Adipocyte (in vitro differentiated cells): Measurements from ENCODE around the gene MORN1.

Experiments used
- DNase-seq: peaks from one replicate; pipeline ENCODE4 v3.0.0-alpha.2; 2015; ENCODE audit warnings: low read depth
- H3K27me3 ChIP-seq: replicated peaks from 2 replicates; pipeline ENCODE4 v1.7.0; 2013; ENCODE audit warnings: mild to moderate bottlenecking, low read length, moderate library complexity; ENCODE audit not compliant: control insufficient read depth, insufficient read depth
- H3K36me3 ChIP-seq: 2 replicates; pipeline ENCODE4 v1.7.0; 2013; ENCODE audit warnings: low read length, mild to moderate bottlenecking, moderate library complexity; ENCODE audit not compliant: control insufficient read depth, insufficient read depth, severe bottlenecking
- H3K4me1 ChIP-seq: 2 replicates; pipeline ENCODE4 v1.7.0; 2013; ENCODE audit warnings: mild to moderate bottlenecking, low read length, moderate library complexity; ENCODE audit not compliant: control insufficient read depth, insufficient read depth
- H3K4me3 ChIP-seq: 2 replicates; pipeline ENCODE4 v1.7.0; 2013; ENCODE audit warnings: mild to moderate bottlenecking, low read length, moderate library complexity
- H3K9ac ChIP-seq: 2 replicates; pipeline ENCODE4 v1.7.0; 2013; ENCODE audit warnings: mild to moderate bottlenecking, low read length, moderate library complexity
- H3K9me3 ChIP-seq: 2 replicates; pipeline ENCODE4 v1.7.0; 2013; ENCODE audit warnings: mild to moderate bottlenecking, low read length, moderate library complexity; ENCODE audit not compliant: control insufficient read depth

MORN1 gene

GRCh38 chr1:2324553-2325366, 66.6 kb downstream of the MORN1 start:
- H3K4me1 ChIP-seq = peaks cover 25% of the 10 kb centered on the region
- no peaks in the 10 kb centered on the region for H3K27me3 ChIP-seq
- no peaks in the 10 kb centered on the region for H3K9me3 ChIP-seq
- H3K36me3 ChIP-seq = no peaks in the 10 kb centered on the region
- DNase-seq = no peak
- no peak overlapping the region for H3K9ac ChIP-seq
- H3K4me3 ChIP-seq = no peak overlapping the region

- Histone ChIP-seq H3K4me1 (peaks cover 25% of the 10 kb centered on the region), H3K9me3 (no peaks in the 10 kb centered on the region), H3K27me3 (no peaks in the 10 kb centered on the region), H3K36me3 (no peaks in the 10 kb centered on the region), H3K9ac (peak overlapping the region; percentile 83), H3K4me3 (no peak overlapping the region)
- no peak for DNase-seq
Observed at GRCh38 chr1:2323451-2323974, 67.8 kb downstream of the MORN1 start.

- H3K27me3 ChIP-seq = no peaks in the 10 kb centered on the region
- H3K9ac ChIP-seq = peak overlapping the region; percentile 83
- no peaks in the 10 kb centered on the region for H3K9me3 ChIP-seq
- peaks cover 25% of the 10 kb centered on the region for H3K4me1 ChIP-seq
- H3K4me3 ChIP-seq = no peak overlapping the region
- DNase-seq = no peak
- no peaks in the 10 kb centered on the region for H3K36me3 ChIP-seq
Observed at GRCh38 chr1:2322581-2323211, 68.7 kb downstream of the MORN1 start.

- DNase-seq = peak; percentile 95
- H3K27me3 ChIP-seq = no peaks in the 10 kb centered on the region
- peaks cover 25% of the 10 kb centered on the region for H3K4me1 ChIP-seq
- no peaks in the 10 kb centered on the region for H3K36me3 ChIP-seq
- H3K9ac ChIP-seq = peak overlapping the region; percentile 83
- H3K9me3 ChIP-seq = no peaks in the 10 kb centered on the region
- no peak overlapping the region for H3K4me3 ChIP-seq
Observed at GRCh38 chr1:2322065-2322571, 69.2 kb downstream of the MORN1 start.

GRCh38 chr1:2320760-2321667, 70.3 kb downstream of the MORN1 start:
- H3K4me3 ChIP-seq = no peak overlapping the region
- no peaks in the 10 kb centered on the region for H3K9me3 ChIP-seq
- no peaks in the 10 kb centered on the region for H3K36me3 ChIP-seq
- peaks cover 27% of the 10 kb centered on the region for H3K4me1 ChIP-seq
- H3K27me3 ChIP-seq = no peaks in the 10 kb centered on the region
- DNase-seq = no peak
- peak overlapping the region; percentile 83 for H3K9ac ChIP-seq

- Histone ChIP-seq H3K9ac (no peak overlapping the region), H3K4me3 (no peak overlapping the region), H3K9me3 (no peaks in the 10 kb centered on the region), H3K36me3 (no peaks in the 10 kb centered on the region), H3K27me3 (no peaks in the 10 kb centered on the region), H3K4me1 (peaks cover 27% of the 10 kb centered on the region)
- DNase-seq = no peak
Observed at GRCh38 chr1:2320006-2320405, 71.3 kb downstream of the MORN1 start.

- no peaks in the 10 kb centered on the region for H3K27me3 ChIP-seq
- no peaks in the 10 kb centered on the region for H3K9me3 ChIP-seq
- no peak for DNase-seq
- no peak overlapping the region for H3K9ac ChIP-seq
- H3K4me3 ChIP-seq = no peak overlapping the region
- H3K4me1 ChIP-seq = peaks cover 27% of the 10 kb centered on the region
- no peaks in the 10 kb centered on the region for H3K36me3 ChIP-seq
Observed at GRCh38 chr1:2319291-2319690, 72.1 kb downstream of the MORN1 start.

- Histone ChIP-seq H3K27me3 (no peaks in the 10 kb centered on the region), H3K4me1 (peaks cover 34% of the 10 kb centered on the region), H3K4me3 (no peak overlapping the region), H3K36me3 (no peaks in the 10 kb centered on the region), H3K9ac (no peak overlapping the region), H3K9me3 (no peaks in the 10 kb centered on the region)
- no peak for DNase-seq
Observed at GRCh38 chr1:2318314-2319278, 72.8 kb downstream of the MORN1 start.

- Histone ChIP-seq H3K9me3 (no peaks in the 10 kb centered on the region), H3K4me3 (no peak overlapping the region), H3K27me3 (no peaks in the 10 kb centered on the region), H3K36me3 (no peaks in the 10 kb centered on the region), H3K9ac (no peak overlapping the region), H3K4me1 (peaks cover 35% of the 10 kb centered on the region)
- no peak for DNase-seq
Observed at GRCh38 chr1:2317230-2318065, 73.9 kb downstream of the MORN1 start.
